A549 (cell line): ENCODE data around the gene KCNB1. TPM values are rescaled to one million over a fixed set of nuclear protein-coding genes. Genes with fewer than 3 reads are reported as not detected.
A peak's percentile ranks its signal among the peaks of the same experiment; 100 is the strongest.

Source experiments
- ATAC-seq, 2 experiments: fragments of 200-7000 bp in 1 of 2; fragments of >200 bp in 1 of 2; cut with Nextera tagmentation in 1 of 2; cut with Tn5 transposase in 1 of 2; 3 replicates each; pipeline versions ENCODE4 v1.8.0 to v1.9.1; 2018 to 2020; ENCODE audit warnings: mild to moderate bottlenecking in 1 of 2, moderate library complexity in 1 of 2
- CTCF ChIA-PET: fragments of 300-600 bp; sonication (Branson Sonifier 250); formaldehyde crosslinking; extraction: SDS; loops from one replicate; lab custom pipeline; 2021; ENCODE audit warnings: antibody characterized with exemption, inconsistent platforms; lab: Yijun Ruan, JAX
- POLR2A ChIA-PET: fragments of 350-600 bp; formaldehyde crosslinking; extraction: SDS; loops from one replicate; lab custom pipeline; 2021; ENCODE audit warnings: antibody characterized with exemption, inconsistent platforms; lab: Yijun Ruan, JAX
- DNase-seq, 2 experiments: peaks; one replicate each; pipeline versions ENCODE4 v3.0.0 to v3.0.0-alpha.2; 2011 to 2016; ENCODE audit warnings: low read depth in 1 of 2, low spot score in 1 of 2
- FAIRE-seq: peaks from 2 replicates; lab custom pipeline; 2011; peaks lifted over from hg19 to GRCh38; lab: Jason Lieb, UNC
- H3K27ac ChIP-seq, 2 experiments: fragments of >200 bp; sonication (Bioruptor Twin); formaldehyde crosslinking; 3 replicates each; pipeline ENCODE4 v1.5.1; 2016 to 2017
- H3K4me1 ChIP-seq: fragments of >200 bp; sonication (Bioruptor Twin); formaldehyde crosslinking; 3 replicates; pipeline ENCODE4 v1.6.1; 2016
- H3K4me2 ChIP-seq: fragments of >200 bp; sonication (Bioruptor Twin); formaldehyde crosslinking; 3 replicates; pipeline ENCODE4 v1.6.1; 2016
- H3K4me3 ChIP-seq: fragments of >200 bp; sonication (Bioruptor Twin); formaldehyde crosslinking; 3 replicates; pipeline ENCODE4 v1.5.1; 2016
- H3K9me3 ChIP-seq: fragments of >200 bp; sonication (Bioruptor Twin); formaldehyde crosslinking; 3 replicates; pipeline ENCODE4 v1.6.1; 2016
- CEBPB ChIP-seq, 2 experiments: fragments of >200 bp in 1 of 2; sonication (Bioruptor Twin) in 1 of 2; formaldehyde crosslinking in 1 of 2; IDR thresholded peaks; 2 replicates each; pipeline ENCODE4 v1.6.1; 2012 to 2016
- CHD4 ChIP-seq: fragments of 200-600 bp; sonication (generic); IDR thresholded peaks from 2 replicates; pipeline ENCODE4 v1.6.1; 2016; ENCODE audit warnings: antibody characterized with exemption, mild to moderate bottlenecking, borderline replicate concordance
- EHF ChIP-seq: fragments of 250-450 bp; sonication (Bioruptor Pico); IDR thresholded peaks from 2 replicates; pipeline ENCODE4 v1.5.0; 2020; ENCODE audit warnings: mild to moderate bottlenecking
- EHMT2 ChIP-seq: fragments of 200-600 bp; sonication (generic); IDR thresholded peaks from 2 replicates; pipeline ENCODE4 v1.6.1; 2016; ENCODE audit warnings: antibody characterized with exemption, low read depth, mild to moderate bottlenecking, moderate library complexity
- FOSL2 ChIP-seq, 2 experiments: fragments of 450-650 bp in 1 of 2; fragments of >200 bp in 1 of 2; sonication (Bioruptor Twin) in 1 of 2; formaldehyde crosslinking; IDR thresholded peaks; 2 replicates each; pipeline versions ENCODE4 v1.5.0 to v1.6.1; 2016 to 2020; ENCODE audit warnings: mild to moderate bottlenecking in 1 of 2, moderate library complexity in 1 of 2
- FOXS1 ChIP-seq: fragments of 250-450 bp; sonication (Bioruptor Pico); IDR thresholded peaks from 2 replicates; pipeline ENCODE4 v1.5.0; 2020; ENCODE audit warnings: mild to moderate bottlenecking, moderate library complexity
- GATA3 ChIP-seq: IDR thresholded peaks from 2 replicates; pipeline ENCODE4 v1.6.1; 2012; ENCODE audit warnings: borderline replicate concordance
- HES2 ChIP-seq: fragments of >200 bp; sonication (Bioruptor Twin); formaldehyde crosslinking; IDR thresholded peaks from 2 replicates; pipeline ENCODE4 v1.6.1; 2016
- HOXB5 ChIP-seq: fragments of 250-450 bp; sonication (Bioruptor Pico); IDR thresholded peaks from 2 replicates; pipeline ENCODE4 v1.5.0; 2020; ENCODE audit warnings: mild to moderate bottlenecking, moderate library complexity
- JUN ChIP-seq, 2 experiments: fragments of >200 bp; sonication (Bioruptor Twin); formaldehyde crosslinking; IDR thresholded peaks; 2 replicates in 1 of 2; 3 replicates in 1 of 2; pipeline ENCODE4 v1.6.1; 2016 to 2017
- KDM1A ChIP-seq: fragments of 200-600 bp; sonication (generic); IDR thresholded peaks from 2 replicates; pipeline ENCODE4 v1.6.1; 2016; ENCODE audit warnings: low read depth, mild to moderate bottlenecking
- MAFK ChIP-seq: fragments of 450-650 bp; IDR thresholded peaks from 2 replicates; pipeline ENCODE4 v1.6.1; 2014; ENCODE audit not compliant: partially characterized antibody
- MAX ChIP-seq: IDR thresholded peaks from 2 replicates; pipeline ENCODE4 v1.6.1; 2012
- NPAS2 ChIP-seq: fragments of 250-450 bp; sonication (Bioruptor Pico); IDR thresholded peaks from 2 replicates; pipeline ENCODE4 v1.8.0; 2022; ENCODE audit warnings: mild to moderate bottlenecking, moderate library complexity, borderline replicate concordance
- NR3C1 ChIP-seq: fragments of >200 bp; sonication (Bioruptor Twin); formaldehyde crosslinking; IDR thresholded peaks from 3 replicates; pipeline ENCODE4 v1.6.1; 2017
- POLR2AphosphoS2 ChIP-seq: conservative IDR thresholded peaks from 2 replicates; pipeline ENCODE4 v1.6.1; 2012; ENCODE audit warnings: low read length, improper control_type of control experiment, inconsistent platforms
- RCOR1 ChIP-seq: fragments of 150-350 bp; IDR thresholded peaks from 2 replicates; pipeline ENCODE4 v1.6.1; 2014; ENCODE audit warnings: antibody characterized with exemption, low read length, low read depth
- RFX5 ChIP-seq: fragments of 450-650 bp; IDR thresholded peaks from 2 replicates; pipeline ENCODE4 v1.7.1; 2014; ENCODE audit warnings: antibody characterized with exemption, mild to moderate bottlenecking, moderate library complexity
- RNF2 ChIP-seq: fragments of 200-600 bp; sonication (generic); IDR thresholded peaks from 2 replicates; pipeline ENCODE4 v1.6.1; 2016; ENCODE audit warnings: low read depth, mild to moderate bottlenecking, antibody characterized with exemption, moderate library complexity, borderline replicate concordance
- ZFP36 ChIP-seq: fragments of 450-650 bp; IDR thresholded peaks from 2 replicates; pipeline ENCODE4 v1.6.1; 2014; ENCODE audit warnings: borderline replicate concordance; ENCODE audit not compliant: partially characterized antibody
- ZSCAN20 ChIP-seq: fragments of 250-450 bp; sonication (Bioruptor Pico); IDR thresholded peaks from 2 replicates; pipeline ENCODE4 v1.8.0; 2022; ENCODE audit warnings: mild to moderate bottlenecking, moderate library complexity
- WGBS: methylation state at CpG from one replicate; pipeline ENCODE4 v1.1.6; 2017; ENCODE audit errors: missing lambda C conversion rate; 5-methylcytosine and 5-hydroxymethylcytosine counted together
- polyA plus RNA-seq, 4 experiments: library from polyadenylated mRNA; depleted of rRNA in 3 of 4; stranded (reverse); fragments of >200 nt; fragmentation: RNase III in 1 of 4; extraction: RNeasy Plus Mini Kit Qiagen cat#74134 plus additional on column Dnase treatment in 1 of 4; gene quantifications; 2 replicates in 3 of 4; 3 replicates in 1 of 4; pipeline ENCODE4 v1.2.3, GENCODE V29; 2011 to 2017
- TF ChIP-seq, protein P1 (sequence below): IDR thresholded peaks from 2 replicates; pipeline ENCODE4 v1.6.1; 2012
- TF ChIP-seq, protein P2 (sequence below): fragments of >200 bp; sonication (Bioruptor Twin); formaldehyde crosslinking; IDR thresholded peaks from 3 replicates; pipeline ENCODE4 v1.5.1; 2016

Gene KCNB1
- polyA plus RNA-seq, 2 of the 4 experiments (the other 2 are of a cell fraction): 0.12 to 0.28 TPM

GRCh38 chr20:49447364-49447763 lies 35.1 kb downstream of the KCNB1 start:
- DNase-seq: no peak
- no peak overlapping the region for H3K27ac ChIP-seq
- TF ChIP-seq KDM1A: no peak
- no peak for TF ChIP-seq EHF (CRISPR knock-in tag)
- no peak for TF ChIP-seq ZFP36
- no peak for TF ChIP-seq JUN (IDR thresholded peaks at IDR 0.05)
- no peak for TF ChIP-seq RCOR1
- H3K9me3 ChIP-seq: no peaks in the 10 kb centered on the region
- ATAC-seq: no peak
- WGBS: 84% methylated on average over 6 of the region's 6 CpGs
- no peak overlapping the region for H3K4me2 ChIP-seq
- no peak for FAIRE-seq
- POLR2A ChIA-PET: no interaction called here
- H3K4me1 ChIP-seq: no peaks in the 10 kb centered on the region
- CTCF ChIA-PET: interaction anchor here (0.8 to 2.1 kb wide), 5 partner anchors 11 to 116 kb away, joined by 3 to 8 read pairs (median 3); no protein-coding TSS in a partner anchor
- no peak overlapping the region for H3K4me3 ChIP-seq

GRCh38 chr20:49446808-49447207 lies 35.7 kb downstream of the KCNB1 start:
- no peaks in the 10 kb centered on the region for H3K9me3 ChIP-seq
- ATAC-seq: peak in 1 of 2 experiments; percentile 29; a peak in 1 of 6 replicates
- peak in 1 of 2 experiments; percentile 24 for DNase-seq
- H3K4me3 ChIP-seq: no peak overlapping the region
- ChIA-PET POLR2A (no interaction called here), CTCF (interaction anchor here (0.9 to 2.1 kb wide), 4 partner anchors 37 to 201 kb away, joined by 3 to 8 read pairs (median 4); no protein-coding TSS in a partner anchor)
- TF ChIP-seq CEBPB (IDR thresholded peaks at IDR 0.05): no peak
- no peak for TF ChIP-seq NR3C1
- TF ChIP-seq CHD4: no peak
- no peak for TF ChIP-seq FOXS1
- no peak for TF ChIP-seq HOXB5 (CRISPR knock-in tag)
- no peak for TF ChIP-seq POLR2AphosphoS2
- no peak for TF ChIP-seq ZSCAN20 (CRISPR knock-in tag)
- no peak for TF ChIP-seq EHMT2
- no peak for TF ChIP-seq RNF2
- no peak for TF ChIP-seq FOSL2 (IDR thresholded peaks at IDR 0.05)
- TF ChIP-seq FOSL2 (CRISPR knock-in tag; IDR thresholded peaks at IDR 0.05): no peak
- TF ChIP-seq MAX: no peak
- no peak for TF ChIP-seq HES2
- TF ChIP-seq RFX5: no peak
- no peak for TF ChIP-seq NPAS2 (CRISPR knock-in tag)
- TF ChIP-seq, protein P1, sequence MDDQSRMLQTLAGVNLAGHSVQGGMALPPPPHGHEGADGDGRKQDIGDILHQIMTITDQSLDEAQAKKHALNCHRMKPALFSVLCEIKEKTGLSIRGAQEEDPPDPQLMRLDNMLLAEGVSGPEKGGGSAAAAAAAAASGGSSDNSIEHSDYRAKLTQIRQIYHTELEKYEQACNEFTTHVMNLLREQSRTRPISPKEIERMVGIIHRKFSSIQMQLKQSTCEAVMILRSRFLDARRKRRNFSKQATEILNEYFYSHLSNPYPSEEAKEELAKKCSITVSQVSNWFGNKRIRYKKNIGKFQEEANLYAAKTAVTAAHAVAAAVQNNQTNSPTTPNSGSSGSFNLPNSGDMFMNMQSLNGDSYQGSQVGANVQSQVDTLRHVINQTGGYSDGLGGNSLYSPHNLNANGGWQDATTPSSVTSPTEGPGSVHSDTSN: no peak
- no peak for TF ChIP-seq MAFK
- TF ChIP-seq GATA3: no peak
- WGBS: 66% methylated on average over 4 of the region's 5 CpGs
- H3K27ac ChIP-seq: no peak overlapping the region
- H3K4me1 ChIP-seq: no peaks in the 10 kb centered on the region
- no peak overlapping the region for H3K4me2 ChIP-seq
- no peak for FAIRE-seq

DNA sequence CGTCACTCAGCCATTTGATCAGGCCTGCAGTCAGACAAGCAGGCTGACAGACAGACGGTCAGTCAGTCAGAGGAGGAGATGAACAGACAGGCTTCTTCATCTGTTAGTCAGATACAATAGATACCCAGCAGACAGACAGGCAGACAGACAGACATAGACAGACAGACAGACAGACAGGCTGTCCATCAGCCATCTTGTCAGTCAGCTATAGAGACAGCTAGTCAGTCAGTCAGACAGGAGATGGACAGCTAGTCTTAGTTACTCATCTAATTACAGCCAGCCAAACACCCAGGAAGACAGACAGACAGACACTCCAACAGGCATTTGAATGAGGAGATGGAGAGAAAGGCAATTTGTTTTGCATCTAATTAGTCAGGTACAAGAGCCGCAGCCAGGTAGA lies 36.4 kb downstream of the KCNB1 start:
- CTCF ChIA-PET: interaction anchor here (0.9 to 2.1 kb wide), 2 partner anchors 38 to 200 kb away, joined by 3 to 8 read pairs; no protein-coding TSS in a partner anchor
- TF ChIP-seq, protein P2, sequence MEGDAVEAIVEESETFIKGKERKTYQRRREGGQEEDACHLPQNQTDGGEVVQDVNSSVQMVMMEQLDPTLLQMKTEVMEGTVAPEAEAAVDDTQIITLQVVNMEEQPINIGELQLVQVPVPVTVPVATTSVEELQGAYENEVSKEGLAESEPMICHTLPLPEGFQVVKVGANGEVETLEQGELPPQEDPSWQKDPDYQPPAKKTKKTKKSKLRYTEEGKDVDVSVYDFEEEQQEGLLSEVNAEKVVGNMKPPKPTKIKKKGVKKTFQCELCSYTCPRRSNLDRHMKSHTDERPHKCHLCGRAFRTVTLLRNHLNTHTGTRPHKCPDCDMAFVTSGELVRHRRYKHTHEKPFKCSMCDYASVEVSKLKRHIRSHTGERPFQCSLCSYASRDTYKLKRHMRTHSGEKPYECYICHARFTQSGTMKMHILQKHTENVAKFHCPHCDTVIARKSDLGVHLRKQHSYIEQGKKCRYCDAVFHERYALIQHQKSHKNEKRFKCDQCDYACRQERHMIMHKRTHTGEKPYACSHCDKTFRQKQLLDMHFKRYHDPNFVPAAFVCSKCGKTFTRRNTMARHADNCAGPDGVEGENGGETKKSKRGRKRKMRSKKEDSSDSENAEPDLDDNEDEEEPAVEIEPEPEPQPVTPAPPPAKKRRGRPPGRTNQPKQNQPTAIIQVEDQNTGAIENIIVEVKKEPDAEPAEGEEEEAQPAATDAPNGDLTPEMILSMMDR: no peak
- TF ChIP-seq, all 56 proteins: peak for 0
- WGBS: 78% methylated on average over 3 of the region's 3 CpGs
- Histone ChIP-seq H3K27ac (no peak overlapping the region), H3K9me3 (no peaks in the 10 kb centered on the region), H3K4me1 (no peaks in the 10 kb centered on the region), H3K4me2 (no peak overlapping the region), H3K4me3 (no peak overlapping the region)
- DNase-seq: no peak
- ATAC-seq: no peak
- FAIRE-seq: no peak
- POLR2A ChIA-PET: no interaction called here
